ENCODE results near the gene C10orf90.

Gene C10orf90

GRCh38 chr10:126459032-126459831 is 211.3 kb downstream of the C10orf90 start:
- DNase-seq, result no peak

DNA sequence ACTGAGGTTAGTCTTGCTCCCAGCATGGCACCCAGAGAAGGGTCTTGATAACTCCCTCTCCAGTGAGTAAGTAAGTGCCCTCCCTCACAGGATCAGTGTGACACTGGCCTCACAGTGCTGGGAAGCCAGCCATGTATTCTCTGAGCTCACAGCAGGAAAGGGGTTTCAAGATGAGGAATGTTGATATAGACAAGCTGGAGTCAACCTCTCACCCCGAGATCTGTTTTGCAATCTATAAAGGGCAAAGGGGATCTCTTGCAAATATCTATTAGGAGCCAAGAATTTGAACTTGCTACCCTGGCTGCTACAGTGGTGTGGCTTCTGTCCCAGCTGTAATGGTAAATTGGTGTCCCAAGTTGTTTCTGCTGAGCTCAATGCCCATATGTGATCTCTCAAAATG is 212.0 kb downstream of the C10orf90 start:
- DNase-seq, result no peak

DNA sequence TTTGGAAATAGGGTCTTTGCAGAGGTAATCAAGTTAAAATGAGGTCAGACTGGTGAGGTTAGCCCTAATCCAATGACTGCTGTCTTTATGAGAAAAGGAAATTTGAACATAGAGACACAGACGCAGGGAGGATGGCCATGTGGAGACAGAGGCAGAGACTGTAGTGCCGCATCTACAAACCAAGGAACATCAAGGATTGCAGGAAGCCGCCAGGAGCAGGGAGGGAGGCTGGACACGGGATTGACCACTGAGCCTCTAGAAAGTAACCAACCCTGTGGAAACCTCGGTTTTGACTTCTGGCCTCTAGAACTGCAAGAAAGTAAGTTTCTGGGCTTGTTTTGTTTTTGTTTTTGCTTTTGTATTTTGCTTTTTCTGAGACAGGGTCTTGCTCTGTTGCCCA is 213.9 kb downstream of the C10orf90 start:
- DNase-seq, result no peak

GRCh38 chr10:126455766-126456405 is 214.6 kb downstream of the C10orf90 start:
- DNase-seq, result no peak

- no peak for DNase-seq
Observed at GRCh38 chr10:126455036-126455765, 215.3 kb downstream of the C10orf90 start.

GRCh38 chr10:126454045-126454751 is 216.3 kb downstream of the C10orf90 start:
- DNase-seq, result no peak

DNA sequence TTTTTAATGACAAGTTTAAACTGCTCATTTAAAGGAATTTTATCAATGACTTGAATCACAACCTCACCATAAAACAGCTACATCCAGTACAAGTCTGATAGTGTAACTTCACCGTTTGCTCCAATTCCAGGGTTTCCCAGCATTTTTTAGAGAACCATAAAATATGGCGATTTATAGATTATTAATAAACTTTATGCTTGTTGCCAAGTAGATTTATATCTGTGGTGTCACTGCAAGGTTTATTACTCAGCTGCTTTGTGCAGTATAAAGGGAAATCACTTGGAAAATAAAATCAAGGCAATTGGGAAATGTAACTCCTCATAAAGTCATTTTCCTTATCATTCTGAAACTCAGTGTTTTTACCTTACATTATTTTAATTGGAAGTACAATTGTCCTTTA is 218.2 kb downstream of the C10orf90 start:
- DNase-seq, result no peak

- no peak for DNase-seq
Observed at GRCh38 chr10:126448091-126448490, 222.4 kb downstream of the C10orf90 start.

DNA sequence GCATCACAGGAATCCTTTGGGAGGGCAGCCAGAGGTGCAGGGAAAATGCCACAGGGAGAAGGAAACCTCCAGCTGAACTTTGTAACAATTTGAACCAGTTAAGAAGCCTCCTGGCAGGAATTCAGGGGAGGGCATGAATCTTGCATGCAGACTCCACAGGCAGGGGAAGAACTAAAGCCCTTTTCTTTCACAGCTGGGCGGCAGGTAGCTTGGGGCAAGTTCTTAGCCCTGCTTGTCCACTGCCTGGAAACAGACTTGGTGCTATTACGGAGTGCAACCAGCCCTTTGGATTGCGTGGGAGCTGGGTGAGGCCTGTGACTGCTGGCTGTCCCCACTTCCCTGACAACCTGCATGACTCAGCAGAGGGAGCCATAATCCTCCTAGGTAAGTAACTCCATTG is 230.6 kb downstream of the C10orf90 start:
- no peak for DNase-seq

GRCh38 chr10:126438407-126438783 is 232.1 kb downstream of the C10orf90 start:
- no peak for DNase-seq

GRCh38 chr10:126437635-126438406 is 232.7 kb downstream of the C10orf90 start:
- DNase-seq, result no peak

DNA sequence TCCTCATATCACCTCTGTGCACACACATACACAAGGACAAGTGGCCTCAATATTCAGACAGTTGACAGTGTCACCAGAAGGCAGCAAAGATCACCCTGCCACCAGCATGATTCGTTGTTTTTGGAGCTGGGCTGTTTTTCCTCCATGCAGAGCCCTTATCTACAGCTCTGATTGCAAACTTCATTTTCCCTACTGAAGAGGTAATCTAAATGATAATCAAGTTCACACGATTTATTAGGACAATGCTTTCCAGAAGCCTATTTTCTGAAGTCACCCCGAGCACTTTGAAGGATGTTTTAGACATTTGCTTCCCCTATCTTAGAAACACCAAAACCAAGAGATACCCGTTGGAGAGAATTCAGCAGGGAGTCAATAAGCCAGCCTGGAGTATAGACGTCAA is 236.3 kb downstream of the C10orf90 start:
- no peak for DNase-seq

GRCh38 chr10:126433351-126433750 is 237.1 kb downstream of the C10orf90 start:
- DNase-seq, result no peak

DNA sequence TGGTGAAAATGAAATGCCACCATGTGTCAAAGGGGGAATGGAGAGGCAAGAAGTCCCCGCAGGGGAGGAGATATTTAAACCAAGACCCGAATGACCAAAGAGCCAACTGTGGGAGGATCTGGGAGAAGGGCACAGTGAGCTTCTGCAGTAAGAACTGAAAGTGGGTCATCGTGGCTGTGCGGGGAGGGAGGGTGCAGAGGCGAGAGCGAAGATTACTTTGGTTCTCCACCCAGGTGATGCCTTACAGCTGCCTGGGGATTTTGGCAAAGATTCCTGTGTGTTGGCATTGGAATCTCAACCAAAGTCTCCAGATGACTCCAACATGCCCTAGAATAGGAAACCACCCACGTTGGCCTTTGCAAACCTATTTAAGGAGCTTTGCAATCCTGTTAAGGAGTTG is 238.0 kb downstream of the C10orf90 start:
- DNase-seq, result no peak

DNA sequence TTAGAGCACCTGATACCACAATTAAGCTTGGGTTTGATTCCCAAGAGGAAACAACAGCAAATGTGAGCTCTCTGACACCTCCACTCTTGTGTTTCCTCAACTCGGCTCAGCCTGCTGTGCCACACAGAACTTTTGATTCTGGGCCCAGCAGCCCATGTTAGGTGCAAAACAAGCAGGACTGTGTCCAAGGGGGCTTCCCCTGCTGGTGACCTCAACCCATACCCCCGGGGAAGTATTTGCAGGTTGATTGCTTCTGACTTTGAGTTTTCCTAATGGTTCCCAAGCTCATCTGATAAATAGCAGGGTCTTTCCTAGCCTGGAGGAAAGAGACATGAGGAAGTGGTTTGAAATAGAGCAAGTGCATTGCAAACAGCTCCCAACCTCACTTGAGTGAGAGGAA is 238.7 kb downstream of the C10orf90 start:
- DNase-seq, result peak; percentile 11

GRCh38 chr10:126430512-126430911 is 240.0 kb downstream of the C10orf90 start:
- peak; percentile 60 for DNase-seq

- DNase-seq, result no peak
Observed at GRCh38 chr10:126429275-126429674, 241.2 kb downstream of the C10orf90 start.

DNA sequence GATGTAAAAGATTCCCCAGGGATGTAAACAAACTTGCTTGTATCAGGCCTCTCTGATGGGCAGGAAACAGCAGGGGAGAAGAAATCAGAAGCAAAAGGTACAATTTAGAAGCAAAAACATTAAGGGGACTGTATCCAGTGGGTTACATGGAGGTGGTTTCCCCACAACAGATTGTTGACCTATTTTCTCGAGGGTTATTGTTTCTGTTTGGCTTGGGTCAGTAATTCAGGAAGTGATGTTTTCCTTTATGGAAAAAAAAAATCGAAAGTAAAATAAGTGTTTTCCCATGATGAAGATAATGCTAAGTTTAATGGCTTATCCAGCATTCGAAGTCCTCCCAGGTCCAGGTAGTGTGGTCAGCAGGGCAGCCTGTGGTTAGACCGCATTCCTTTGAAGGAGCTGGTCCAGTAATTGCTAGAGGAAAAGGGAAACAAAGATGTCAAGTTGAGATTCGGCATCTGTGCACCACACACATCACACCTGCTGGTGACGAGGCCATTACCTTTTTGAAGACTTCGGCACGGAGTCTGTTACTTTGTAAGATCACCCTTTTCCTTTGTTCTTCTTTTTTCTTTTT is 244.9 kb downstream of the C10orf90 start:
- DNase-seq, result no peak

GRCh38 chr10:126425032-126425431 is 245.5 kb downstream of the C10orf90 start:
- DNase-seq, result no peak

DNA sequence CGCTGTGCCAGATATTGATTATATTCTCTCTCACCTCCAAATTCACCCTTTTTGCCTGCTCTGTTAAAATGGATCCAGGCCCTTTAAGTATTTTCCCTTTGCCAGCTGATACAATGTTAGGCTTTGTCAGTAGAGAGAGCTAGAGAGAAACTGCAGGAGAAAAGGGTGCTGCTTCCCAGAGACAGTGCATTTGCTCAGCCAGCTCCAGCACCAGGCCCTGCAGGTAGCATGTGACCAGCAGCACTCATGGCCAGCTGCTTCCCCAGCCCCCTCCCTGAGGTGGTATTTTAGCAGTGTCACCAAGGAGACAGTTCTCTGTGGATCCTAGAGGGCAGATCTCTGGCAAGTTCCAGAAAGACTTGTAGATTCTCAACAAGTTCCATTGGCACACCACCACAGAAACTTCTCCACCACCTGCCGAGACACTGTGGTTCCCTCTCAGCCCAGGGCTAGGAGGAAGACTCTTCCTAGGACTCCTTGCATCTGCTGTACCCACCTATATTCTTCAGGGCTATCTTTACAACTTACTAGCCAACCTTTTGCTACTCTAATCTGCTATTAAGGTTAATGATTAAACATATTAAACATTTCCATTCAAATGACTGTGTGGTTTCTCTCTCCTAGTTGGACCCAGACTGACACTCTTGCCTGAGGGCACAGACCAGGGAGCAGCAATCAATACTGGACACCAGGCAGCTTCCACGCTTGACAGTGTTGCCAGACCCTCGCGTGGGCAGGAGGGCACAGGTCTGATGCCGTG is 246.6 kb downstream of the C10orf90 start:
- DNase-seq, result no peak

DNA sequence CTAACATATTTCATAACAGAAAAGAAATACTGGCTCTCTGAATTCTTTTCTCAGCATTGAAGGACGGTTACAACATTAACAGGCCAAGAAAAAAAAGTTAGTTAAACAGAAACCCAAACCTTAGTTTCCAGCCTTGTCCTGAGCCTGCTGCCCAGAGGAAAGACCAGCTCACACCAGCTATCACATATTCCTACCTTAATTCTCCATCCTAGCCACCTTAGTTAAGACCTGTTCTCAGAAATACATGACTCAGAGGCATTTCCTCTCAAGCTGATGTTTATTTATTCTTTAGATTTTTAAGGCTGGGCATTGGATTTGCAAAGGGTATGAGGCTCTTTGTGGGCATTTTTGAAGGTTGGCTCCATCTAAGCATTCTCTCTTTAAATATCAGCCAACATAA is 247.9 kb downstream of the C10orf90 start:
- no peak for DNase-seq

All from NCI-H2171 treated with DMSO at 0.1 percent for 48 hours (cell line).